HG03159 (cell line): ENCODE measurements around the gene SBF2.
"Not testable (repeated sequence)": the region's sequence is repeated elsewhere in the genome, so short reads cannot be mapped to it uniquely, and the experiment has no call there.

ENCODE experiments used
- ATAC-seq: cut with Tn5 transposase; IDR thresholded peaks from one replicate; pipeline ENCODE4 v1.9.1; 2021; ENCODE audit warnings: mild to moderate bottlenecking, moderate library complexity; ENCODE audit not compliant: unreplicated experiment

SBF2 gene

DNA sequence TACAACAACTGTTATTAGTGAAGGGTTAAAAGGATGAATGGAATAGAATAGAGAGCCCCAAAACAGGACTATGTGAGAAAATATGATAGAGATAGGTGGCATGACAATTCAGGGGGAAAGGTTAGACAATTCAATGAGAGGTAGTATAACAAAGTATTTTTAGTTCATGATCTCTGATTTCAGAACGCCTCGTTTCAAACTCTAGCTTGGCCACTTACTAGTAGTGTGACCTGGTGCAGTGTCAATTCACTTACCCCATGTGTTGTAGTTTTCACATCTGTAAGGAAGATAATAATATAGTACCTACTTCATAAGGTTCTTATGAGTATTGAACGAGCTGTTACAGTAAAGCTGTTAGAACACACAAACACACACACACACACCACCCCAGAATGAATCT lies 322.1 kb downstream of the SBF2 start:
- no peak for ATAC-seq

DNA sequence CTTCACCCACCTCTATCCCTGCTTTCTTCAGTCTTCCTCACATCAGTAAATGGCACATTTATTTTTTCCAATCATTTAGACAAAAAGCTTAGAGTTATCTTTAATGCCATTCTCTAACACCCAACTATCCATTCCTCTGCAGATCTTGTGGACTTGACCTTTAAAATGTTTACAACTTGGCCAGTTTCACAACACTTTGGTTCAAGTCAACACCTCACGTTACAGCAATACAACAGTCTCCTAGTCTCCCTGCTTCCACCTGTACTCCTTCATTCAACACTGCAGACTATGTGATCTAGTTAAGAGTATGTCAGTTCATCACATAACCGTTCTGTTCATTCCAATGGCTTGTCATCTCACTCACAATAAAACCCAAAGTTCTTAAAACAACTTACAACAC lies 325.0 kb downstream of the SBF2 start:
- no peak for ATAC-seq

DNA sequence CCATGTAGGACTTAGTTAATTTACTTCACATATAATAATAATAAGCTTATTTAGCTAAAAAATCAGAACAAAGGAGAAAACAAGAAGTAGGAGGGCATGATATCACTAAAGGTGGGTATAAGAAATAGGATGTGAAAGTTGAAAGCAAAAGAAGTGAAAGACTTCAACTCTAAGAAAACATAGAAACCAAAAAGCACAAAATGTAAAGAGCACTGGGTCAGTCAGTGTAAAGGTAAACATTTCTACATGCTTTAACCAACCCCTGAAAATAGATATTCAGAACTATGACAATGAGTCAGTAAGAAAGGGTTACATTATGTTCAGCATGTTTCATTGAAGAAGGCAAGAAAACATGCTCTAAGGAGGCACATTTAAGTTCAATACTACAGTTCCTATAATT lies 331.3 kb downstream of the SBF2 start:
- ATAC-seq, result peak; percentile 94

DNA sequence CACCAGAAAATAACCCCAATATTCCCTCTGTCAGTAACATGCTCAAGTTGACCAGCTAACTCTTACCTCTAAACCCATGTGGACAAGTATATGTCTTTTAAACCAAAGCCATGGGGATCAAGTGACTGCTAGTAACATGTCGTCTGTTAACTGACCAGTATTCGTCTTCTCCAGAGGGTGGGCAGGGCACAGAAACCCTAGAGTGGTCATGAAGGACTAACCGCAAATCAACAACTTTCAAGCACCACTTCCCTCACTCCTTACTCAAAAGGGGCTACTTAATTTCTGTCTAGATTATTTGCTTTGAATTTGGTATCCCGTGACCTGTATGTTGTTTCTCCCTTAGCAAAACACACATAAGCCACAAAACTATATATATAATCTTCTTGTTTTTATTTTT lies 336.9 kb downstream of the SBF2 start:
- ATAC-seq, result no peak

DNA sequence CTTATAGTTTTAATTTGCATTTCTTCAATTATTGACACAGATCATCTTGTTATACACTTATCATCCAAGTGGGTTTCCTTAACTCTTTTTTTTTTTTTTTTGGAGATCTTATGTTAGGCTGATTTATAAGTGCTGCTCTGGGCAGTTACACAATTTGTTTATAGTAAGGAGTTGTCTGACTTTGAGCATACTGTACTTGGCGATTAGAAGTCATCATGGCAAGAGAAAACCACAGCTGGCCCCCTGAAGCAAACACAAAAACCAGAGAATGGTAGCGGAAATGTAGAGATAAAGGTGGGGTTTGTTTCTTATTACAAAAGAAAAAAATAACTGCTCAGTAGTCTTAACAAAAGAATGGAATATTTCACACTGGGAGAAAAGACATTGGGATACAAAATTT lies 337.5 kb downstream of the SBF2 start:
- ATAC-seq, result no peak

DNA sequence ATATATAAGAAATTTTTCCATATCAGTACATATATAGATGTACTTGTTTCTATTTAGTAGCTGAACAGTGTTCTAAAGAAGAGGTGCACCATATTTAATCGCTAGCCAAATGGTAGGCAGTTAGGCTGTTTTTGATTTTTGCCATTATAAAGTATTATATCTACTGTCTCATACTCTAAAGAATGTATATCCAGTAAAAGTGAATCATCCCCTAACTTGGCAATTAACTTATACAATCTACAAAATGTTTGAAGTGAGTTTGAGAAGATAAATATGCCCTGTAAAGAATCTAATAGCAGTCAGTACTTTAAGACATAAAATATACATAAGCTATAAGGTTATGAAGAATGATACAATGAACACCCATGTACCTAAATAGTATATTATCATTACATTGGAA lies 338.6 kb downstream of the SBF2 start:
- no peak for ATAC-seq

DNA sequence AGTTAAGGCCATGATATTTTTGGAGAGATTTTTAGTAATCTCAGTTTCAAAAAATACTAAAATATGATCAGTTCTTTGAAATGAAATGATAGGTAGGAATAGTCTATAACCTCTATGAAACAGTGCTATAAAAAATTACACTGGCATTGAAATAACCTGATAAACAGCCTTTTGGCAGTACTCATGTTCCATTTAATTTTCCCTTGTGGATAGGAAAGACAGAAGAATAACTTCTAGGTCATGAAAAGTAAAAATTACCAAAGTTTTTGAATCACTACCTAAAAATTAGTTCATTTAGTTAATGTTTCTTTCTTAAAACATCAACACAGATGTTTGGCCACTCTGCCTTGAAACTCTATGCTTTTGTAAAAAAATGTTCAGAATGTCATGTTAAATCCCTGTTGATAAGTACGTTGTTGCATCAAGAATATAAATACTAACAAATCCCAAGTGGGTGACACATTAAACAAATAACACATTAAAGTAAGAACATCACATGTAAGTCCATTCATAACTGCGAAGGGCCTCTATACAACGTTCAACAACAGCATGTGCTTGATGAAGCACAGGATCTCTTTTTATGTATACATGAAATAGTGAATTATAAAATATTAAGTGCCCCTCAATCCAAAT lies 339.9 kb downstream of the SBF2 start:
- no peak for ATAC-seq

DNA sequence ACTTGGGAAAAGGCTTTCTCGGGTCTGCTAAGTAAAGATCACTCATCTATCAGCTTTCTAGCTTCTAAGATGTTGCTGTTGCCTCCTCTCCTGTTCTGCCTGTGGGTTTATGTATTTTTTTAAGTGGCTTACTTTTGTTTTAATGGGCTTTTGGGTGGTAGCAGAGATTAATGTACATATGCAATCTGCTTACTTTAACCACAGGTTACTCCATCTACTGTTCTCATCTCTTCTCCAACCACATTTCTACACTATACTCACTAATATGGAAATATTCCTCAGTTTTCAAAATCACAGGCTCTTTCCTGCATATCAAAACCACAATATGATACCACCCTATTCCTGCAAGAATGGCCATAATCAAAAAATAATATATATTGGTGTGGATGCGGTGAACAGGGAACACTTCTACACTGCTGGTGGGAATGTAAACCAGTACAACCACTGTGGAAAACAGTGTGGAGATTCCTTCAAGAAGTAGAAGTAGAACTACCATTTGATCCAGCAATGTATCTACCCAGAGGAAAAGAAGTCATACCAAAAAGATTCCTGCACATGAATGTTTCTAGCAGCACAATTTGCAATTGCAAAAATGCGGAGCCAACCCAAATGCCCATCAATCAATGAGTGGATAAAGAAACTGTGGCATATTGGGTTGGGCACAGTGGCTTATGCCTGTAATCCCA lies 341.4 kb downstream of the SBF2 start:
- no peak for ATAC-seq

DNA sequence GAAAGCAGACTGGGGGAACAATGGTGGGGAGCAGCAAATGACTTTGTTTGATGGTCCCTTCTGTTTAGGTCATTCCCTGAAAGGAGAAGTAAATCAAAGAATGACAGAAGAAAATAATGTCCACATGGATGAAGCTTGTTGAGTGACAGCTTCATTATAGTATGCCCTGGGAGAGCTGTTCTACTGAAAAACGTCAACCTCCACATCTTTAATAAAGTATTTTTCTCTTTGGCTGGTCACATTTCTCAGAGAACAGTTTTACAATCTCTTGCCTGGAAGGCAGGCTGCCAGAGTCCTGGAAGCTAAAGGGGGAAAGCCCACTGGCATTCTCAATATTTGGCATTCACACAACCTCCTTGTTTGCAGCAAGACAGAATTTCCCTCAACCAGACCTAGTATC lies 342.2 kb downstream of the SBF2 start:
- no peak for ATAC-seq

DNA sequence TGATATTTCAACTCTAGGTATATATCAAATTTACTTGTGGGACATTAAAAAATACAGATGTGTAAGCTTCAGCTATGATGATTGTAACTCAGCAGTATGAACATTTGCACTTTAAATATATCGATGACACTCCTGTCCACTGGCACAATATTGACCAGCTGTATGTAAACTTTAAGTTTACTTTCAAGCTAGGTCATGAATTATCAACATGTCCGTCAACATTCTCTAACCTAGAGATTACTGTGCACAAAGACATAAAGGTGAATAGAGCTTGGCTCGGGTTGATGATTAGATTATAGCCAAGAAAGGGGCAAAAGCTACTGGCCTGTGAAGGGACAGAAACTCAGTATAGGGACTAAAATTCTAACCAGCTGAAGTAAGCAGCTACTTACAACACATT lies 343.6 kb downstream of the SBF2 start:
- ATAC-seq, result no peak

DNA sequence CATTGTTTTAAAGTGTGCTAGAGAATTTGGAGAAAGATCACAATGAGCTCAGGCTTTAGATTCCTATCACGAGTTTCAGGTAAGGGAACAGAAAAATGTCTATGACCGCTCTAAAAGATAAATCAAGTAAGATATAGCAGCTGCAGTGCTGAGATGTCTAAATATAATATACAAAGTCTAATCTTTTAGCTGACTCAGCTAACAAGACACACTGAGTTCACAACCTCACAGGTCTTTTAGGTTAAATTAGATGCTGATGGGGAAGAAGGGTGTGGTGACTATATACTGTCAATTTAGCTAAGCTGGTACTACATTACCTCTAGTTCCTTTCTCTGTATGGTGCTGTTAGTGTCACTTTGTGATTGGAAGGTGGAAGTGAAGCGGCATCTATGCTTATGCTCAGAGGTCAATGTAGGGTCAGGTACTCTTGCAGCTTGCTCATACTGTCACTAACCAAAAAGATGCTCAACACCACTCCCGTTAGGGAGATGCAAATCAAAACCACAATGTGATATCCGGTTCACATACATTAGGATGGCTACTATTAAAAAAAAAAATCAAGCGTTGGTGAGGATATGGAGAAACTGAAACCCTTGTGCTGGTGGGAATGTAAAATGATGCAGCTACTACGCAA lies 346.7 kb downstream of the SBF2 start:
- no peak for ATAC-seq

DNA sequence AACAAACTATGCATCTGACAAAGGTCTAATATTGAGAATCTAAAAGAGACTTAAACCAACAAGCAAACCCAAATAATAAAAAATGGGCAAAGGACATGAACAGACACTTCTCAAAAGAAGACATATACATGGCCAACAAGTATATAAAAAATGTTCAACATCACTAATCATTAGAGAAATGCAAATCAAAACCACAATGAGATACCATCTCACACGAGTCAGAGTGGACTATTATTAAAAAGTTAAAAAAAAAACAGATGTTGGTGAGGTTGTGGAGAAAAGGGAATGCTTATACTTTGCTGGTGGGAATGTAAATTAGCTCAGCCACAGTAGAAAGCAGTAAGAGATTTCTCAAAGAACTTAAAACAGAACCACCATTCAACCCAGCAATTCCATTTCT lies 348.3 kb downstream of the SBF2 start:
- ATAC-seq, result not testable (repeated sequence)

DNA sequence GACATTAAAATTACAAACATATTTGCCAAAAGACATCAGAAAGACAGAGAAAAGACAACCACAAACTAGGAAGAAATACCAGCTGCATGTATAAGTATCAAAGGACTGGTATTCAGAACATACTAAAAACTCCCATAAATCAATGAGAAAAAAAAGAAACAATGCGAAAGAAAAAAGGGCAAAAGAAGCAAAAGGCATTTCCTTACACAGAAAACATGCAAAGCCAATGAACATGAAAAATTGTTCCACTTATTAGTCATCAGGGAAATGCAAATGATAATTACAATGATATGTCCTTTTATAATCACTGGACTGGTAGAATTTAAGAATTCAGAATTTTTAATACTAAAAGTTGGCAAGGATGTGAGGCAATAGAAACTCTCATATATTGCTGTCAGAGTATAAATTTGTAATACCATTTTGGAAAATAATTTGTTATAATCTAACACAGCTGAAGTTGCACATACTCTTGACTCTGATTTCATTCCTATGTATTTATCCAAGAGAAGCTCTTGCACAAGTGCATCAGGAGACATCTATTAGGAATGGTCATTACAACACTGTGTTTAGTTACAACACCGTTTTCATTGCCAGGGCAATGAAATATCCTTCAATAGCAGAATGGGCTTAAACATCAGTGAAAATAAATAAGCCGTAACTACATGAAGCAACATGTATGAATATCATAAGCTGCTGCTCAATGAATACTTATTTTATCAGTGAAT lies 350.5 kb downstream of the SBF2 start:
- ATAC-seq, result no peak

DNA sequence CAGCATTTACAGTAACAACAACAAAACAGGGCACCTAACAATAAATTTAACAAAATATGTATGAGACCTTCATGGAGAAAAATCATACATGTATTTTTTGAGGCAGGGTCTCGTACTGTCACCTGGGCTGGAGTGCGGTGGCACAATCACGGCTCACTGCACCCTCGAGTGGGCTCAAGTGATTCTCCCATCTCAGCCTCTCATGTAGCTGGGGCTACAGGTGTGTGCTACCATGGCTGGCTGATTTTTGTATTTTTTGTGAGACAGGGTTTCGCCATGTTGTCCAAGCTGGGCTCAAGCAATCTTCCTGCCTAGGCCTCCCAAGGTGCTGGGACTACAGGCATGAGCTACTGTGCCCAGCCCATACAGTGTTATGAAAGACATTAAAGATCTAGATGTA lies 352.0 kb downstream of the SBF2 start:
- ATAC-seq, result no peak

DNA sequence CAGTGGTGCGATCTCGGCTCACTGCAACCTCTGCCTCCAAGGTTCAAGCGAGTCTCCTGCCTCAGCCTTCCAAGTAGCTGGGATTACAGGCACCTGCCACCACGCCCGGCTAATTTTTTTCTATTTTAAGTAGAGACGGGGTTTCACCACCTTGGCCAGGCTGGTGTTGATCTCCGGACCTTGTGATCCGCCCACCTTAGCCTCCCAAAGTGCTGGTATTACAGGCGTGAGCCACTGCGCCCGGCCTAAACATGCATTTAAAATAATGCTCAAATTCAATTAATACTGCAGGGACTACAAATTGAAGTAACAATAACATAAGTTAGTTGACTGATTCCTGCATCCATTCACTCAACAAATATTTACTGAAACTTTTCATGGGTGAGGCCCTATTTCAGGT lies 354.9 kb downstream of the SBF2 start:
- ATAC-seq, result not testable (repeated sequence)

DNA sequence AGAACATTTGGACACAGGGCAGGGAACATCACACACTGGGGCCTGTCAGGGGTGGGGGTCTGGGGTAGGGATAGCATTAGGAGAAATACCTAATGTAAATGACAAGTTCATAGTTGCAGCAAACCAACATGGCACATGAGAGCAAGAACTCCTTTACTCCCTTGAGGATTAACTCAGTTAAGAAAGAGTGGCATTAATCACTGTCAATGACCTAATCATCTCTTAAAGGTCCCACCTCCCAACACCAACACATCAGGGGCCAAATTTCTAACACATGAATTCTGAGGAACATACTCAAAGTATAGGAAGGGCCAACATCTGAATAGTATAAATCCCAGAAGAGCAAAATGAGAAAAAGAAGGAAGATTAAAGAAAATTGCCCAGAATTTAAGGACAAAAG lies 357.3 kb downstream of the SBF2 start:
- no peak for ATAC-seq

DNA sequence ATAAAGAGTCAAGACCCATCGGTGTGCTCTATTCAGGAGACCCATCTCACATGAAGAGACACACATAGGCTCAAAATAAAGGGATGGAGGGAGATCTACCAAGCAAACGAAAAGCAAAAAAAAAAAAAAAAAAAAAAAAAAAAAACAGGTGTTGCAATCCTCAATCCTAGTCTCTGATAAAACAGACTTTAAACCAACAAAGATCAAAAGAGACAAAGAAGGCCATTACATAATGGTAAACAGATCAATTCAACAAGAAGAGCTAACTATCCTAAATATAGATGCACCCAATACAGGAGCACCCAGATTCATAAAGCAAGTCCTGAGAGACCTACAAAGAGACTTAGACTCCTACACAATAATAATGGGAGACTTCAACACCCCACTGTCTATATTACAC lies 361.2 kb downstream of the SBF2 start:
- not testable (repeated sequence) for ATAC-seq

DNA sequence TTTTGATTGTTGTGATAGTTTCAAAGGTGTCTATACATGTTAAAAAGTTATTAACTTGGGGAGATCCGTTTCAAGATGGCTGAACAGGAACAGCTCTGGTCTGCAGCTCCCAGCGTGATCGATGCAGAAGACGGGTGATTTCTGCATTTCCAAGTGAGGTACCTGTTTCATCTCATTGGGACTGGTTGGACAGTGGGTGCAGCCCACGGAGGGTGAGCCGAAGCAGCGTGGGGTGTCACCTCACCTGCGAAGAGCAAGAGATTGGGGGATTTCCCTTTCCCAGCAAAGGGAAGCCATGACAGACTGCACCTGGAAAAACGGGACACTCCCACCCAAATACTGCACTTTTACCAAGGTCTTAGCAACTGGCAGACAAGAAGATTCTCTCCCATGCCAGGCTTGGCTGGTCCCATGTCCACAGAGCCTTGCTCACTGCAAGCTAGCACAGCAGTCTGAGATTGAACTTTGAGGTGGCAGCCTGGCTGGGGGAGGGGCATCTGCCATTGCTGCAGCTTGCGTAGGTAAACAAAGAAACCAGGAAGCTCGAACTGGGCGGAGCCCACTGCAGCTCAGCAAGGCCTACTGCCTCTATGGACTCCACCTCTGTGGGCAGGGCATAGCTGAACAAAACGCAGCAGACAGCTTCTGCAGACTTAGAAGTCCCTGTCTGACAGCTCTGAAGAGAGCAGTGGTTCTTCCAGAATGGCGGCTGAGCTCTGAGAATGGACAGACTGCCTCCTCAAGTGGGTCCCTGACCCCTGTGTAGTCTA lies 363.3 kb downstream of the SBF2 start:
- not testable (repeated sequence) for ATAC-seq

DNA sequence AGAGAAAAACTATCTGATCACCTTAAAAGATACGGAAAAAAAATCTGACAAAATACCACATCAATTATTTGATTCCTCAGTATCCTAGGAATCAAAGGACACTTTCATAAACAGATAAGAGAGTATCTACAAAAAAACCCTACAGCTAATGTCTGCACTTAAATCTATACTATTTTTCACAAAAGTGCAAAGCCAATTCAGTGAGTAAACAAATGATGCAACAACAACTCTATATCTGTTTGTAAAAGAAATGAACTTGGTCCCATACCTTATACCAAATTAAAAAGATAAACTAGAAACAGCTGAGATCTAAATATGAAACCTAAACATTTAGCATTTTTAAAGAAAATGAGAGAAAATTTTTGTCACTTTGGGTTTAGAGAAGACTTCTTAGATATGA lies 366.3 kb downstream of the SBF2 start:
- no peak for ATAC-seq

DNA sequence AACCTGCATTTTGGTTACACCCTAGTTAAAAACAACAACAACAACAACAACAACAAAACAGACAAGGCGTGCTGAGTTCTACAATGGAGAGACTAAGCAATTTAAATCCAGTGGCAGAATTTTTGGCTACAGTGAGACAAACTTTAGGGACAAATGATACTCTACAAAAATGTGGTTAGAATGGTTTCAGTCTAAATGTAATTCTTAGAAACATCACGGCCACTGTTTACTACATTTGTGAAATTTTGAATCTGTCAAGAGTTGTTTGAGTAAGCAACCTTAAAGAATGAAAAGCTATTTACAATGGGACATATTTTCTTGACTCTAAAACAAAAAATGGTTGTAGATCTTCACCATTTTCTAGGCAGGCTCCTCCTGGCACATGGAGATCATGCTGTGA lies 370.7 kb downstream of the SBF2 start:
- ATAC-seq, result no peak

DNA sequence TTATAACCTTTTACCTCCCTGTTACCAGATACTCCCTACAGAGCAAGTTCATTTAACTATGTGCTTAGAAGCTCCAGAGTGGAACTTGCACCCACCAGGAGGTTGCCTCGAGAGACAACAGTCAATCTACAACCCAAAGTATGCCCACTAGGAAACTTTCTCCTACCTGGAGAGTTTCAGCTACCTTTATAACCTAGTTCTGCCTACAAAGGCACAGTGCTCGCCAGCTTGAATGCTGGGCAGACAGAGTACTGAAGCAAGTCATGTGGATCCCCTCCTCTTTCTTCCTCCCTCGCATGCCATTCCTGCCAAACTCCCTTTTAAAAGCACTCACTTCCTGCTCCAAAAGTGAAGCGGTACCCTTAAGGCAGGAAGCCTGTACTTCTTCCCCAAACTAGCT lies 371.2 kb downstream of the SBF2 start:
- no peak for ATAC-seq
